Liver (tissue), 2 donors: ENCODE data around the gene ZNF747.

ENCODE experiments used
- CTCF ChIP-seq: fragments of 150-350 bp; IDR thresholded peaks from 2 replicates; pipeline ENCODE4 v1.5.1; 2017; ENCODE audit warnings: improper control_type of control experiment, low read depth, low read length; ENCODE audit not compliant: missing input control
- REST ChIP-seq: IDR thresholded peaks from 2 replicates; pipeline ENCODE4 v1.6.1; 2016; ENCODE audit warnings: antibody characterized with exemption, mild to moderate bottlenecking
- donor health status: healthy.

- TF ChIP-seq CTCF (no peak), REST (no peak)
Measured at GRCh38 chr16:30543067-30543466, 8.4 kb upstream of the ZNF747 start.
